GM21390 (cell line): ENCODE results near the gene CYP1B1.
"Not testable (repeated sequence)": the region's sequence is repeated elsewhere in the genome, so short reads cannot be mapped to it uniquely, and the experiment has no call there.

Source experiments
- ATAC-seq: cut with Tn5 transposase; IDR thresholded peaks from one replicate; pipeline ENCODE4 v1.9.1; 2021; ENCODE audit not compliant: unreplicated experiment

The CYP1B1 gene

GRCh38 chr2:38099099-38100028 is 23.4 kb upstream of the CYP1B1 start:
- no peak for ATAC-seq

- ATAC-seq = no peak
Observed at GRCh38 chr2:38098421-38099098, 22.6 kb upstream of the CYP1B1 start.

GRCh38 chr2:38097988-38098385 is 22.0 kb upstream of the CYP1B1 start:
- no peak for ATAC-seq

- ATAC-seq = no peak
Observed at GRCh38 chr2:38097258-38097987, 21.5 kb upstream of the CYP1B1 start.

GRCh38 chr2:38095996-38096861 is 20.3 kb upstream of the CYP1B1 start:
- no peak for ATAC-seq

- ATAC-seq = no peak
Observed at GRCh38 chr2:38095079-38095995, 19.4 kb upstream of the CYP1B1 start.

- no peak for ATAC-seq
Observed at GRCh38 chr2:38093527-38094165, 17.7 kb upstream of the CYP1B1 start.

GRCh38 chr2:38092196-38092902 is 16.4 kb upstream of the CYP1B1 start:
- no peak for ATAC-seq

- ATAC-seq = no peak
Observed at GRCh38 chr2:38091760-38092159, 15.8 kb upstream of the CYP1B1 start.

GRCh38 chr2:38090928-38091327 is 15.0 kb upstream of the CYP1B1 start:
- ATAC-seq = no peak

- ATAC-seq = not testable (repeated sequence)
Observed at GRCh38 chr2:38090212-38090611, 14.3 kb upstream of the CYP1B1 start.

GRCh38 chr2:38085998-38086698 is 10.2 kb upstream of the CYP1B1 start:
- ATAC-seq = not testable (repeated sequence)

- ATAC-seq = not testable (repeated sequence)
Observed at GRCh38 chr2:38084556-38084955, 8.6 kb upstream of the CYP1B1 start.

- not testable (repeated sequence) for ATAC-seq
Observed at GRCh38 chr2:38082727-38083126, 6.8 kb upstream of the CYP1B1 start.

- no peak for ATAC-seq
Observed at GRCh38 chr2:38080346-38080745, 4.4 kb upstream of the CYP1B1 start.

- no peak for ATAC-seq
Observed at GRCh38 chr2:38079116-38080052, 3.4 kb upstream of the CYP1B1 start.

- no peak for ATAC-seq
Observed at GRCh38 chr2:38077431-38077769, 1.4 kb upstream of the CYP1B1 start.
